ENCODE data around the gene STK39.

STK39 gene

GRCh38 chr2:167981945-167982344 is 265.4 kb downstream of the STK39 start:
- DNase-seq: no peak

- no peak for DNase-seq
Measured at GRCh38 chr2:167980439-167980838, 267.0 kb downstream of the STK39 start.

- no peak for DNase-seq
Measured at GRCh38 chr2:167972746-167973145, 274.6 kb downstream of the STK39 start.

- no peak for DNase-seq
Measured at GRCh38 chr2:167972020-167972419, 275.4 kb downstream of the STK39 start.

- DNase-seq: no peak
Measured at GRCh38 chr2:167966937-167967913, 280.2 kb downstream of the STK39 start.

- no peak for DNase-seq
Measured at GRCh38 chr2:167965907-167966761, 281.3 kb downstream of the STK39 start.

- DNase-seq: no peak
Measured at GRCh38 chr2:167964650-167965413, 282.6 kb downstream of the STK39 start.

- no peak for DNase-seq
Measured at GRCh38 chr2:167963899-167964649, 283.3 kb downstream of the STK39 start.

GRCh38 chr2:167962436-167963226 is 284.8 kb downstream of the STK39 start:
- DNase-seq: no peak

GRCh38 chr2:167961536-167962048 is 285.8 kb downstream of the STK39 start:
- no peak for DNase-seq

- no peak for DNase-seq
Measured at GRCh38 chr2:167960089-167960747, 287.2 kb downstream of the STK39 start.

- DNase-seq: no peak
Measured at GRCh38 chr2:167957662-167958061, 289.7 kb downstream of the STK39 start.

- no peak for DNase-seq
Measured at GRCh38 chr2:167955264-167955906, 292.0 kb downstream of the STK39 start.

GRCh38 chr2:167954495-167954894 is 292.9 kb downstream of the STK39 start:
- DNase-seq: no peak

GRCh38 chr2:167953776-167954175 is 293.6 kb downstream of the STK39 start:
- DNase-seq: no peak

- DNase-seq: no peak
Measured at GRCh38 chr2:167950571-167950970, 296.8 kb downstream of the STK39 start.

GRCh38 chr2:167946441-167946841 is 301.0 kb downstream of the STK39 start:
- DNase-seq: no peak

- no peak for DNase-seq
Measured at GRCh38 chr2:167945660-167946368, 301.6 kb downstream of the STK39 start.

All from NCI-H446 treated with DMSO at 0.1 percent for 48 hours (cell line).